SU-DHL-6 (cell line): ENCODE data around the gene ASGR1.

Experiments
- H2AFZ ChIP-seq: fragments of 200-600 bp; sonication (generic); 2 replicates; pipeline ENCODE4 v1.6.1; 2014; ENCODE audit warnings: low read depth, mild to moderate bottlenecking, moderate library complexity, mixed read lengths, antibody characterized with exemption, low read length; ENCODE audit not compliant: severe bottlenecking
- H3F3A ChIP-seq: fragments of 200-600 bp; shearing (Covaris generic); 2 replicates; pipeline ENCODE4 v1.6.0; 2016; ENCODE audit warnings: antibody characterized with exemption, mild to moderate bottlenecking; ENCODE audit not compliant: insufficient read depth
- H3K27ac ChIP-seq: fragments of 200-600 bp; sonication (generic); 2 replicates; pipeline ENCODE4 v1.5.1; 2016; ENCODE audit warnings: low read depth, mild to moderate bottlenecking, low read length, moderate library complexity, mixed read lengths
- H3K27me3 ChIP-seq: fragments of 200-600 bp; sonication (generic), shearing (Covaris generic); 2 replicates; pipeline ENCODE4 v1.6.0; 2014; ENCODE audit warnings: mild to moderate bottlenecking, low read length
- H3K36me3 ChIP-seq: fragments of 200-600 bp; sonication (generic); 2 replicates; pipeline ENCODE4 v1.6.1; 2014; ENCODE audit warnings: mild to moderate bottlenecking, low read length, mixed read lengths
- H3K4me2 ChIP-seq: fragments of 300-600, 200-600 bp; shearing (Covaris generic), sonication (generic); 2 replicates; pipeline ENCODE4 v1.6.0; 2014; ENCODE audit warnings: low read length, low read depth, mild to moderate bottlenecking; ENCODE audit not compliant: poor library complexity, severe bottlenecking
- H3K4me3 ChIP-seq: fragments of 200-600 bp; sonication (generic); 2 replicates; pipeline ENCODE4 v1.5.1; 2014; ENCODE audit warnings: antibody characterized with exemption, low read length, mild to moderate bottlenecking, mixed read lengths; ENCODE audit not compliant: insufficient read depth, poor library complexity, severe bottlenecking
- H3K79me2 ChIP-seq: fragments of 200-600 bp; sonication (generic); 2 replicates; pipeline ENCODE4 v1.6.1; 2014; ENCODE audit warnings: mild to moderate bottlenecking, low read length, moderate library complexity; ENCODE audit not compliant: insufficient read depth
- H3K9ac ChIP-seq: fragments of 200-600 bp; sonication (generic); 2 replicates; pipeline ENCODE4 v1.7.0; 2014; ENCODE audit warnings: mild to moderate bottlenecking, low read length
- H3K9me2 ChIP-seq: fragments of 200-600 bp; sonication (generic); replicated peaks from 2 replicates; pipeline ENCODE4 v1.6.1; 2014; ENCODE audit warnings: low read length; ENCODE audit not compliant: insufficient read depth
- H3K9me3 ChIP-seq: fragments of 200-600 bp; sonication (generic); 2 replicates; pipeline ENCODE4 v1.6.1; 2014; ENCODE audit warnings: low read length, mixed read lengths; ENCODE audit not compliant: insufficient read depth
- H4K20me1 ChIP-seq: fragments of 200-600 bp; sonication (generic); 2 replicates; pipeline ENCODE4 v1.6.1; 2014; ENCODE audit warnings: low read depth, mild to moderate bottlenecking, antibody characterized with exemption, low read length, moderate library complexity, mixed read lengths
- CTCF ChIP-seq: fragments of 200-600 bp; sonication (generic); IDR thresholded peaks from one replicate; pipeline ENCODE4 v1.5.1; 2017; ENCODE audit warnings: antibody characterized with exemption, mild to moderate bottlenecking, low read length, moderate library complexity; ENCODE audit not compliant: insufficient read depth, poor library complexity, severe bottlenecking
- EZH2phosphoT487 ChIP-seq: fragments of 200-600 bp; sonication (generic), shearing (Covaris generic); conservative IDR thresholded peaks from 2 replicates; pipeline ENCODE4 v1.6.1; 2018; ENCODE audit warnings: mild to moderate bottlenecking, antibody characterized with exemption, low read length, moderate library complexity, mixed read lengths

Gene ASGR1

GRCh38 chr17:7179317-7180254, at the start of gene ASGR1:
TSS of gene ASGR1 (minus strand) at chr17:7179370. CDS start at chr17:7178563, 807 bp downstream.
- Histone ChIP-seq H2AFZ (no peak within 1 kb of the TSS), H3K9me3 (peaks cover 5% of the 10 kb centered on the region; the same call in 1 of the 2 replicates), H3K27ac (no peak within 1 kb of the TSS), H3F3A (no peaks in the 10 kb centered on the region), H3K36me3 (no peaks in the 10 kb centered on the region), H3K9me2 (no peaks in the 10 kb centered on the region), H3K4me3 (no peak within 1 kb of the TSS), H3K27me3 (no peaks in the 10 kb centered on the region), H4K20me1 (no peaks in the 10 kb centered on the region), H3K4me2 (no peak within 1 kb of the TSS), H3K9ac (no peak within 1 kb of the TSS), H3K79me2 (no peaks in the 10 kb centered on the region)
- TF ChIP-seq EZH2phosphoT487 (no peak), CTCF (no peak)

- H3K9ac ChIP-seq: no peak overlapping the region
- H3K9me3 ChIP-seq: no peaks in the 10 kb centered on the region
- no peaks in the 10 kb centered on the region for H3K9me2 ChIP-seq
- no peaks in the 10 kb centered on the region for H4K20me1 ChIP-seq
- H3K27me3 ChIP-seq: no peaks in the 10 kb centered on the region
- no peak overlapping the region for H2AFZ ChIP-seq
- TF ChIP-seq CTCF (no peak), EZH2phosphoT487 (no peak)
- H3K79me2 ChIP-seq: peaks cover 41% of the 10 kb centered on the region
- H3K36me3 ChIP-seq: no peaks in the 10 kb centered on the region
- H3K4me2 ChIP-seq: no peak overlapping the region
- H3F3A ChIP-seq: no peaks in the 10 kb centered on the region
- H3K27ac ChIP-seq: no peak overlapping the region
- no peak overlapping the region for H3K4me3 ChIP-seq
Observed at GRCh38 chr17:7228920-7229319, 49.8 kb upstream of the ASGR1 start.

GRCh38 chr17:7226721-7227710, 47.8 kb upstream of the ASGR1 start:
- Histone ChIP-seq H3K9me2 (no peaks in the 10 kb centered on the region), H3K9me3 (no peaks in the 10 kb centered on the region), H3K79me2 (peaks cover 22% of the 10 kb centered on the region), H3K36me3 (no peaks in the 10 kb centered on the region), H2AFZ (no peak overlapping the region), H4K20me1 (no peaks in the 10 kb centered on the region), H3F3A (peaks cover 4% of the 10 kb centered on the region; the same call in 1 of the 2 replicates), H3K4me2 (no peak overlapping the region), H3K9ac (no peak overlapping the region), H3K4me3 (no peak overlapping the region), H3K27ac (no peak overlapping the region), H3K27me3 (no peaks in the 10 kb centered on the region)
- TF ChIP-seq CTCF: no peak
- no peak for TF ChIP-seq EZH2phosphoT487
